Activated CD4-positive, alpha-beta T cell treated with anti-CD3 and anti-CD28 coated beads, Interleukin-2, amount 50 U/mL, for 1 hour (primary cell): Measurements from ENCODE around the gene OR4S2.

Source experiments
- DNase-seq: peaks from one replicate; pipeline ENCODE4 v3.0.0-alpha.2; 2020

OR4S2 gene, protein sequence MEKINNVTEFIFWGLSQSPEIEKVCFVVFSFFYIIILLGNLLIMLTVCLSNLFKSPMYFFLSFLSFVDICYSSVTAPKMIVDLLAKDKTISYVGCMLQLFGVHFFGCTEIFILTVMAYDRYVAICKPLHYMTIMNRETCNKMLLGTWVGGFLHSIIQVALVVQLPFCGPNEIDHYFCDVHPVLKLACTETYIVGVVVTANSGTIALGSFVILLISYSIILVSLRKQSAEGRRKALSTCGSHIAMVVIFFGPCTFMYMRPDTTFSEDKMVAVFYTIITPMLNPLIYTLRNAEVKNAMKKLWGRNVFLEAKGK

DNA sequence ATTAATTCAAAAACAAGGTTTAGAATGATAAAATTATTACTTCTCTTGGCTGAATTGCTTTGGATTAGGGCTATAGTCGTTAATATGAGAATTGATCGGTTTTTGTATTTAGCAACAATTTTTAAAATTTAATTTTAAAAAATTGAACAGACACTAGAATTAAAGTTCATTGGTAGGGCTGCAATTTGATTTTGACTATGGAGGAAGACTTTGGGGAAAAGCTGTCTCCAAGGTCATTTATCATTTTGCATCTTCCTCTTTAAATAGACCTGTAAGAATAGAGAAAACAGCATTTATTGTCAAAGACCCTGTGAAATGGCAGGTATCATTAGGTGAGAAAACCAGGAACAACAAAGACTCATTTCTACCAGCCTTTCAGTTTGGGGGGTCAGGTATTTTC lies at the start of gene OR4S2:
OR4S2 (plus strand) TSS at position 301 of the 400 bp plus-strand sequence. CDS start 2,577 bp downstream, outside the sequence.
- DNase-seq: no peak

DNA sequence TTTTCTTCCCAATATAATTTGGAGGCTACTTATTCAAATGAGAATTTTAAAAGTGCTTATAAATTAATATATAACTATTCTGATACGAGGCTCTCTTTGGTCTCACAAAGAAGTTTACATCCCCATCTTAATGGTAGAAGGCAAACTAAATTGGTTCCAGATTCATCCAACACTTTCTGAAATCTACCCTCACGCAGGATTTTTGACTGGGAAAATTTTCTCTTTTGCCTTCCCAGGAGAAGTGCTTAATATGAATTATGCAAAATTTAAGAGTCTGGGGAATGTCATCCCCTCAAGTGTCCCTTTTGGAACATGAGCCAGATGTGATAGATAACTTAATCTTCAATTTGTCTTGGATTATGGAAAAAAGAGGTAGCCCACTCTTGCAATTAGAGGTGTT lies 40.6 kb upstream of the OR4S2 start, which contains the start of gene OR4C11:
OR4C11 (minus strand) TSS at position 101 of the 400 bp plus-strand sequence. CDS start 3,272 bp downstream, outside the sequence.
- no peak for DNase-seq

DNA sequence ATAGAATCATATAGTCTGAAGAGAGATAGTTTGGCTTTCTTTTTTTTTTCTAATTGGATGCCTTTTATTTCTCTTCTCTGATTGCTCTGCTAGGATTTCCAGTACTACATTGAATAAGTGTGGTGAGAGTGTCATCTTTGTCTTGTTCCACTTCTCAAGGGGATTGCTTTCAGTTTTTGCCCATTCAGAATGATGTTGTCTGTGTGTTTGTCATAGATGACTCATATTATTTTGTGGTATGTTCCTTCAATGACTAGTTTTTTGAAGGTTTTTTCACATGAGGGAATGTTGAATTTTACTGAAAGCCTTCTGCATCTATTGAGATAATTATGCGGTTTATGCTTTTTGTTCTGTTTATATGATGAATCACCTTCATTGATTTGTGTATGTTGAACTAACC lies 23.6 kb upstream of the OR4S2 start:
- DNase-seq: no peak

DNA sequence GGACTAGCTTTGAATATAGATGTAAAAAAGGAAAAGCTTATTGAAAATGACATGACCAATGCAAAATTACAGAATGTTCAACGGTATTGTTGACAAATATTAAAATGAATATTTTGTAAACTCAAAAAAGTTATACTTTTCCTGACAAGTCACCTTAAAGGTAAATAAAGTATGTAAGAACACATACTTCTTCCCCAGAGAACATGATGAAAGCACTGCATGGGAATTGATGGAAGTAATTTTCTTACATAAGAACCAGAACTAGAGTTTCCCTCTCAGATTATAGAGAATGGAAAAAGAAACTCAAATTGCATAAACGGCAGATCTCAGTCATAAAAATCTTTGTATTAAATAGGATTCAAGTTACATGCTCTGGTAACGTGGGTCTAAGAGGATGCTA lies 13.3 kb upstream of the OR4S2 start, which contains the start of gene OR4P4:
OR4P4 (plus strand) TSS at position 301 of the 400 bp plus-strand sequence.
- no peak for DNase-seq

DNA sequence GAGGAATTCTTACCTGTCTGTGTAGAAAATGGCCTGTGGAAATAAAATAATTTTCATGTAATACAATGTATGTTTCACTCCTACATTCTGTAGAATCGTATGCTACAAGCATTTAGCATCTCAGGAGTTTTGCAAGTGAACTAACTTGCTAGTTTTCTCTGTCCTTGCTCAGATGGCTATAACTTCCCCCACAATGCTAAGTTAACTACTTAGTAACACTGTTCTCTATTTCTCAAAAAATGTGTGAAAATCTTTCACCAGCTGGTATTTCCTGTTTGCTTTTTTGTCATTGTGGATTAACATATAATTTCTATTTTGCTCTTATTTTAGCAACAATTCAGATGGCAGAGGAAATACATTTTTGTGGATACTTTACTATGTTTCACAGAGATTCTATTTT lies 4.4 kb downstream of the OR4S2 start:
- DNase-seq: no peak

DNA sequence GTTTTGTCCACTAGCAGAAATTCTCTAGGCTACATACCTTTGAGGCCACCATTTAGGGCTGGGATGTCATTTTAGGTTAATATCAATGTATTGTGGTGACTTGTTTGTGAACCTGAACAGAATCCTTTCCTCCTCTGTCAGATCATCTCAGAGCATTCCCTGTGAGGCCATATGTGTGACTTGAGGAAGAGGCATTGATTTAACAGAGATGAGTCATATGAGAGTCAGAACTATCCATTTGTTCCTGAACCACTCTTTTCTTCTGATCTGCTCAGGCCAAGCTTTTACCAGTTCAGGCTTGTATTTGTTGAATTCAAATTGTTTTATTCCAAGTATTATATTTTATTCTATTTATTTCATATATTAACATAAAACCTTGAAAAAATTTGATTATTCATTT lies 7.0 kb downstream of the OR4S2 start:
- DNase-seq: no peak

DNA sequence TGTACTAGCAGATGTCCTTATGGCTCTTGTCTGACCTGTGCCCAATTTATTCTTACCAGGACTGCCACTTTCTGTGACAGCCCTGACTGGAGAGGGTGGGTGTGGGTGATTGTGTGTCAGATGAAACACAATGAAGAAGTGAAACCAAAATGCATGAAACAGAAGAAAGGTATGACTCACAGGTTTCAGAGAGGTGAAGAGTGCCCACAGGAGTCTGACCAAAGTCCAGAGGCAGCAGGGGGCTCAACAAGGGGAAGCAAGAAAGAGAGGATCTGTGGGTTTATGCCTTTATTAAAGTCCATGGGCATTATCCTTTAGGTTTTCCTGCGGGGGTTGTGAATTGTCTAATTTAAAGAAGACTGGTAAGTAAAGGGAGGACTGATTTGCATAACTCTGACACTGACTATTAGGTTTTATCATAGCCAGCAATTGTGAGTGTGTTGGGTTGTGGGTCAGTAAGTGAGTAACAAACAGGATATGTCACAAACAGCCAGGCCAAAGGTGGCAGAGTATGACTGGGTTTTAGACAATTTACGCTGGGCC lies 10.0 kb downstream of the OR4S2 start:
- no peak for DNase-seq

DNA sequence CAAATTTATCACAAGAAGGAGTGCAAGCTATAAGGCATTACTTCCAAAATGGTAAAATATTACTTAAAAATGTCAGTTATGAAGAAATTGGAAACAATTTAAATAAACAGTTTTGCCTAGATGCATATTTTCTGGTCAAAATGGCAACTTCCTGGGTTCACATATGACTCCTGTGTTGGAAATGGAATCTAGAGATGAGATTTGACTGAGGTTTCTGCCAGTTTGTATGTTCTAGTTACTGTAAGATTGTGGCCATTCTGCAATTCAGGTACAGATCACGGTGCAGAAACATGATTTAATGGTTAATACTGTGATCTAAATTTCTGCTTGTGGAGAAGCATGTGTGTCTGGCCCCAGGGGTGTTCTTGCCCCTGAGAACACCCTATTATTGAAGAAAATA lies 10.5 kb downstream of the OR4S2 start:
- no peak for DNase-seq

DNA sequence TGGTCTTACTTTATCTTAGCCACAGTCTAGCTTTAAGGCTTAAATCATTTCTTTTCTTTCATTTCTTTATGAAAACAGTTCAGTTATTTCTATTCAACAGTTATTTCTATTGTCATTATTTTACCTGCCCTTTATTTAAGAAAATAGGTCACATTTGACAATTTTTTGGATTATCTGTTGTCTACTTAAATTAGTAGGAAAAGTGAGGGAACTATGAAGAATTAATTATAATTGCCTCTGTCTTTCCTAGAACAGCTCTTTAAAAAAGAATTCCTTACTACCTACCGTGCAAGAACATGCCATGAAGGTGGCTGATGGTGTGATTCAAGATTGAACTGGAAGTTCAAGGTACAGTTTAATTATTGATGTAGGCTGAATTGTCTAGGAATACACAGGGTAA lies 13.8 kb downstream of the OR4S2 start, which contains the start of gene OR4C6:
OR4C6 (plus strand) TSS at position 301 of the 400 bp plus-strand sequence. CDS start 2,966 bp downstream, outside the sequence.
- no peak for DNase-seq

DNA sequence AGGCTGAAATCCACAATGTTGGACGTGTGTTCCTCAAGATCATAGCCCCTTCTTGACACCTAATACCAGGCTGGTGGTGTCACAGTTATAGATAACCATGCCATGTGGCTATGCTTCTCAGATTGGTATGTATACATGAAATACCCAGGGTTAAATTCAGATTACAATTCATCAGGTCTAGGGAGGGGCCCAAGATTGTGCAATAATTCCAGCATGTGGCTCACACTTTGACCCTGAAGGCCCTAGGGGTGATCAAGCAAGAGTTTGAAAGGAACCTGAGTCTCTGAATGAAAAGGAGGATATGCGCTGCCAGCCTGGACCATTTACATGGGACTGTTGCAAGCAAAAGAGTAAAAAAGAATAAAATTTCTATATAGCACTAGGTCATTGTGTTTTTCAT lies 21.2 kb downstream of the OR4S2 start:
- DNase-seq: no peak

DNA sequence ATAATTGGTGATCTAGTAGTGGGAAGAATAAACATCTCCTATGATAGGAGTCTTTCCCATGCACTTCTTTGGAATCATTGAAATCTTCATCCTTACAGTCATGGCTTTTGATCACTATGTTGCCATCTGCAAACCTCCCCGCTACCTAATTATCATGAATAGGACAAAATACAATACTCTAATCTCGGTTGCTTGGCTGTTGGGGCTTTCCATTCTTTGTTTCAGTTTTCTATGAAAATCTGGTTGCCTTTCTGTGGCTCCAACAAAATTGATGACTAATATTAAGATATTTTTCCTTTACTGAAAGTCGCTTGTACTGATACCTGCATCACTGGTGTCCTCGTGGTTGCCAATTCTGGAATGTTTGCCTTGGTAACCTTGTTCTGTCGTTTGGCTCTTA lies 25.7 kb downstream of the OR4S2 start:
- no peak for DNase-seq

DNA sequence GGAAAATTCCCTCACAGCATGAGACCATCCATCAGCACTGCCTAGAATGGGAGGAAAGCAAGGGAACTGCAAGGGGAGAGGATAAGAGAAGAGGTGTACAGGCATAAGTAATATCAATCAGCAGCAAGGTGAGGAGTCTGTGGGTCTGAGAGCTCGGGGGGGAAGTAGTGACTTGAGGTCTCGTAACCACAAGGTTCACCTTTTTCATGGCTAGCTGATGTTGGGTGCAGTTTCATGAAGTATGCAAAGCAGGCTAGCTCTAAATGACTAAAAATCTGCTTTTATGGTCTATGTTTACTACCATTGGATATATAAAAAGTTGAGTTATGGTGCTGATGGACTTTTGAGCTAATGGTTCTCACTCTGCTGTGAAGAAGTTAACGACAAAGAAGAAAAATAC lies 49.7 kb downstream of the OR4S2 start:
- DNase-seq: no peak

DNA sequence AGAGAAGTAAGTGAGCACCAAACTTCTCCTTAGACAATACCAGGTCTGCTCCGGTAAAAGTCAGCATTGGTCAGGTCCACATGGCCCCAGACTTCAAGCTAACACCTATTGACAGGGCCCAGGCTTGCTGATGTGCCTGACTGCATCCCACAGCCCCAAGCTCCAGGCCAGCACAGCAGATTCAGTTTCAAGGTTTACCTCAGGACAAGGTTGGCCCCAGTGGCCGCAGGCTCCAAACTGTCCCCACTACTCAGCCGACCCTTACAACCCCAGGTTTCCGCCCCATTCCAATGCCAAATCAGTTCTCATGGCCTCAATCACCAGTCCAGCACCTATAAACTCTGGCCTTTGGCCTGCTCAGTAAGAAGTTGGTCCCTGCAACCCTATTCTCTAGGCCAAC lies 53.3 kb downstream of the OR4S2 start:
- no peak for DNase-seq
